Measurements from ENCODE around the gene ZNF777. TPM values are rescaled to one million over a fixed set of nuclear protein-coding genes. Genes with fewer than 3 reads are reported as not detected.

The ZNF777 gene
- total and polyA plus RNA-seq, 9 of the 15 experiments (the other 6 are each of a cell fraction or from before 2014, with no cell fraction given): 0.11 to 32.6 (median 9.0) TPM

DNA sequence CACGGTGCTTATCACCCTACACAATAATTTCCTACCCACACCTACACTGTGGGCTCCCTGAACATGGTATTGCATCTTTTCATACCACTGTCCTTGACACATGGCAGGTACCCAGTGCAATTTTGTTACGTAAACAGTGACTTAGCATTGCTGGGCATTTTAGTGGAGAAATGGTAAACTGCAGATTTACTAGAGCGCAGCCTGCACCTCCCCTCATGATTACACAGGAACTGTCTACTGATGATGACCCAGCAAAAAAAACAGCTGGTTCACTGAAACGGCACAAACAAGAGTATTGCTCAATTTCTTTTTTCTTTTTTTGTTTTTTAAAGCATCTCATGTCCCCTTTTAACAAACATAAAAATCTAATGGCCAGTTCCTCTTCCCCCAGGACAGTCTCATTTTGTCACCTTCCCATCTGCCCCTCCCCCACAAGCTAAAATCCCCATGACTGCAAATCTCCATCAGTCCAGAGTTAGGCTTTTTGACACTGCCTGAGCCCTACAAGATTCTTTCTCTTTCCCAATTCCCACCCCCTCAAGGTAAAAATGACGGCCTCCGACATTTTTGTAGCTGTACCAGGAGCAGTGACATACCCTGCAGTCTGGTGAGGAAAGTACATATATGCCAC, 34.0 kb upstream of the ZNF777 start:
- DNase-seq (ENCODE audit: extremely low read depth in 1 of 4, low spot score in 3 of 4) (peak in 2 of 4 experiments; percentile 59 to 75), ATAC-seq (peak; percentile 32), FAIRE-seq (peak; percentile 84)
- BruUV-seq (replicated peaks): no TSS peak
- 32% methylated on average over 6 of the region's 6 CpGs for WGBS (ENCODE audit: insufficient coverage, low coverage, missing lambda C conversion rate)
- H3K36me3 ChIP-seq (ENCODE audit: control insufficient read depth, insufficient read depth, low read length): peaks cover 57% of the 10 kb centered on the region
- no peaks in the 10 kb centered on the region for H3K9me3 ChIP-seq (replicated peaks; ENCODE audit: control insufficient read depth, insufficient read depth, low read depth, low read length)
- POLR2A ChIA-PET: interaction anchor here (0.6 to 2.6 kb wide), 10 partner anchors 9 to 1644 kb away, joined by 3 to 14 read pairs (median 4); no protein-coding TSS in a partner anchor
- in situ Hi-C loops (cut with MboI) (no loop called here), intact Hi-C loops (cut with micrococcal nuclease) (loop anchor here (5.0 kb wide), 3 partner anchors 102 to 513 kb away; partner anchors contain the start of gene ZNF282)
- no peak overlapping the region for H3K4me3 ChIP-seq
- H3K79me2 ChIP-seq (ENCODE audit: control insufficient read depth, insufficient read depth, low read length): peaks cover 33% of the 10 kb centered on the region
- CTCF ChIA-PET (ENCODE audit: low intra/inter-chr PET ratio): no interaction called here
- H3K27me3 ChIP-seq (ENCODE audit: control insufficient read depth in 2 of 2, insufficient read depth in 2 of 2, low read length in 2 of 2): no peaks in the 10 kb centered on the region; a peak in 1 of 5 replicates
- peak overlapping the region; percentile 94 for H3K4me2 ChIP-seq (ENCODE audit: insufficient read depth, low read length)
- peaks cover 6% of the 10 kb centered on the region for H3K9me1 ChIP-seq (ENCODE audit: control insufficient read depth, insufficient read depth, low read length)
- H3K4me1 ChIP-seq (replicated peaks in 1 of 2; ENCODE audit: control insufficient read depth in 2 of 2, insufficient read depth in 2 of 2, low read length in 2 of 2): peaks cover 31 to 34% of the 10 kb centered on the region in 2 experiments
- H3K9ac ChIP-seq (ENCODE audit: insufficient read depth in 1 of 2, low read depth in 2 of 2, low read length in 2 of 2): peak overlapping the region; percentile 36 to 40; a peak in 2 of 4 replicates
- peak overlapping the region; percentile 70 for H3K27ac ChIP-seq (ENCODE audit: extremely low read depth, low read depth, low read length)
- peaks cover 5% of the 10 kb centered on the region for H4K20me1 ChIP-seq (replicated peaks; ENCODE audit: control insufficient read depth, insufficient read depth, low read length)
- no peak overlapping the region for H2AFZ ChIP-seq (ENCODE audit: low read depth, low read length)
- TF ChIP-seq, protein P1, sequence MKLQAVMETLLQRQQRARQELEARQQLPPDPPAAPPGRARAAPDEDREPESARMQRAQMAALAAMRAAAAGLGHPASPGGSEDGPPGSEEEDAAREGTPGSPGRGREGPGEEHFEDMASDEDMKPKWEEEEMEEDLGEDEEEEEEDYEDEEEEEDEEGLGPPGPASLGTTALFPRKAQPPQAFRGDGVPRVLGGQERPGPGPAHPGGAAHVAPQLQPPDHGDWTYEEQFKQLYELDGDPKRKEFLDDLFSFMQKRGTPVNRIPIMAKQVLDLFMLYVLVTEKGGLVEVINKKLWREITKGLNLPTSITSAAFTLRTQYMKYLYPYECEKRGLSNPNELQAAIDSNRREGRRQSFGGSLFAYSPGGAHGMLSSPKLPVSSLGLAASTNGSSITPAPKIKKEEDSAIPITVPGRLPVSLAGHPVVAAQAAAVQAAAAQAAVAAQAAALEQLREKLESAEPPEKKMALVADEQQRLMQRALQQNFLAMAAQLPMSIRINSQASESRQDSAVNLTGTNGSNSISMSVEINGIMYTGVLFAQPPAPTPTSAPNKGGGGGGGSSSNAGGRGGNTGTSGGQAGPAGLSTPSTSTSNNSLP (IDR thresholded peaks at IDR 0.05; ENCODE audit: borderline replicate concordance, low read depth, low read length): peak; percentile 45; the same call in 1 of the 2 replicates
- TF ChIP-seq MAFF (IDR thresholded peaks at IDR 0.05; ENCODE audit: low read length) (peak; percentile 97), PHF8 (IDR thresholded peaks at IDR 0.05; ENCODE audit: borderline replicate concordance, low read length) (no peak), SMARCC2 (IDR thresholded peaks at IDR 0.05; ENCODE audit: low read depth) (peak; percentile 66; the same call in 1 of the 2 replicates), PYGO2 (tag; IDR thresholded peaks at IDR 0.05) (0 out of 2 replicates have a peak, but pooled peaks have one; percentile 40), KDM1A (IDR thresholded peaks at IDR 0.05) (peak; percentile 28 to 54; a peak in 2 of 4 replicates), BACH1 (tag; IDR thresholded peaks at IDR 0.05) (peak; percentile 99), NFE2L1 (tag; IDR thresholded peaks at IDR 0.05; ENCODE audit: borderline replicate concordance, low read depth) (peak; percentile 82), FOXM1 (IDR thresholded peaks at IDR 0.05; ENCODE audit: low read depth) (no peak), FOXM1 (CRISPR knock-in tag; IDR thresholded peaks at IDR 0.05; ENCODE audit: low read depth) (no peak), NR4A1 (CRISPR knock-in tag; IDR thresholded peaks at IDR 0.05) (no peak), NR4A1 (tag; IDR thresholded peaks at IDR 0.05) (peak; percentile 44; the same call in 1 of the 2 replicates), CREM (IDR thresholded peaks at IDR 0.05; ENCODE audit: low read depth) (0 out of 2 replicates have a peak, but pooled peaks have one; percentile 25), TAL1 (IDR thresholded peaks at IDR 0.05) (peak; percentile 4; the same call in 1 of the 2 replicates), SRSF9 (IDR thresholded peaks at IDR 0.05; ENCODE audit: borderline replicate concordance, low read depth, low read length) (no peak), MEF2D (tag; conservative IDR thresholded peaks at IDR 0.05; ENCODE audit: low read depth) (0 out of 2 replicates have a peak, but pooled peaks have one; percentile 67), RAD21 (CRISPR knock-in tag; conservative IDR thresholded peaks at IDR 0.05 in 1 of 2, IDR thresholded peaks at IDR 0.05 in 1 of 2) (0 out of 4 replicates have a peak, but pooled peaks of 1 of the 2 experiments have one; percentile 2), C11orf30 (IDR thresholded peaks at IDR 0.05; ENCODE audit: low read depth) (peak; percentile 99), CBX3 (IDR thresholded peaks at IDR 0.05; ENCODE audit: borderline replicate concordance in 1 of 2, low read length in 2 of 2) (peak in 1 of 2 experiments; percentile 38; a peak in 1 of 3 replicates), ATF7 (IDR thresholded peaks at IDR 0.05) (peak; percentile 43; the same call in 1 of the 2 replicates)

All from K562 (cell line).